IPS-20b (cell line): ENCODE measurements around the gene CBX8.
A peak's percentile ranks its signal among the peaks of the same experiment; 100 is the strongest.

Experiments
- H3K27ac ChIP-seq: one replicate; pipeline ENCODE4 v1.5.1; 2013; ENCODE audit warnings: low read length
- H3K27me3 ChIP-seq: 2 replicates; pipeline ENCODE4 v1.6.1; 2013; ENCODE audit warnings: mild to moderate bottlenecking, low read length, inconsistent platforms; ENCODE audit not compliant: insufficient read depth
- H3K36me3 ChIP-seq: 2 replicates; pipeline ENCODE4 v1.6.1; 2013; ENCODE audit warnings: low read depth, mild to moderate bottlenecking, inconsistent platforms, low read length, moderate library complexity; ENCODE audit not compliant: insufficient read depth
- H3K4me1 ChIP-seq: 2 replicates; pipeline ENCODE4 v1.6.1; 2013; ENCODE audit warnings: mild to moderate bottlenecking, control low read depth, inconsistent platforms, low read length, moderate library complexity; ENCODE audit not compliant: insufficient read depth
- H3K4me3 ChIP-seq: 2 replicates; pipeline ENCODE4 v1.5.1; 2013; ENCODE audit warnings: mild to moderate bottlenecking, low read length, inconsistent platforms
- H3K9ac ChIP-seq: 2 replicates; pipeline ENCODE4 v1.6.1; 2013; ENCODE audit warnings: low read depth, mild to moderate bottlenecking, inconsistent platforms, low read length, moderate library complexity
- H3K9me3 ChIP-seq: 2 replicates; pipeline ENCODE4 v1.6.1; 2013; ENCODE audit warnings: mild to moderate bottlenecking, low read depth, low read length, inconsistent platforms; ENCODE audit not compliant: insufficient read depth

The CBX8 gene

DNA sequence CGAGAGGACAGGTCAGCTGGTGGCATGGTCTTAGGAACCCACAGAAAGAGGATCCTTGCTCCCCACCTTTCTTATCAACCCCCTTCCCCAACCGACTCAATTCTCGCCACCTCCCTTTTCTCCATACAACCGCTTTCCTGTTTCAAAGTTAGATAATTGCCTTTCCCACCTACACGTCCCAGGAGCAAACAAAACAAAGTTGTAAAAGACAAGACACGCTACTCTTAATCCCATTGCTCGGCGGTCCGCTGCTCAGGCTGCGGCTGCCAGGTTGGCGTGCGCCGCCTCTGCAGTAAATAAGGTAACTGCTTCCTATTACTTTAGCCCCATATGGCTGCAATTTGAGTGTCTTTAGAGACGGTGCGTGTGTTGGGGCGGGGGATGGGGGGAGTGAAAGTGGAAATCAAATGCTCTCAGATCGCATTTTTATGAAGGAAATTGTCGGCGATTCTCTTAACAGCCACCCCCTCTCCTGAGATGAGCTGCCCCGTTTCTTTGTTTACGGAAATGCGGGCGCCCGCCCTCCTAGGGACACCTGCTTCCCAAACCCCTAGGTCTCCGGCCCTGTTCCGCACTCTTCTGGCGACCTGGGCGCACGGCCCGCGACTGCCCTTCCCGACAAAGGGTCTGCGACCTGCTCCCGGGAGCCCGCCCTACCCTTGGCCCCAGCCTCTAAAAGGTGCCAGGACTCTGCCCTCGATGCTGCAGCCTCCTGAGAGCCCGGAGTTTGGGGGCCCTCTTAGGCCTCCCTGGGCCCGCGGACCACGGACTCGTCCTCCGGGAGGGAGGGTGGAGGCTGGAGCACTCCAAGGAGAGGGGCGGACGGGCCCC lies 3.7 kb upstream of the CBX8 start:
- no peak overlapping the region for H3K9ac ChIP-seq
- H3K36me3 ChIP-seq = no peaks in the 10 kb centered on the region
- H3K27me3 ChIP-seq = peaks cover 93% of the 10 kb centered on the region
- peaks cover 13% of the 10 kb centered on the region; the same call in 1 of the 2 replicates for H3K9me3 ChIP-seq
- H3K4me3 ChIP-seq = peak overlapping the region; percentile 53; the same call in 1 of the 2 replicates
- H3K27ac ChIP-seq = no peak overlapping the region
- H3K4me1 ChIP-seq = peaks cover 12% of the 10 kb centered on the region

DNA sequence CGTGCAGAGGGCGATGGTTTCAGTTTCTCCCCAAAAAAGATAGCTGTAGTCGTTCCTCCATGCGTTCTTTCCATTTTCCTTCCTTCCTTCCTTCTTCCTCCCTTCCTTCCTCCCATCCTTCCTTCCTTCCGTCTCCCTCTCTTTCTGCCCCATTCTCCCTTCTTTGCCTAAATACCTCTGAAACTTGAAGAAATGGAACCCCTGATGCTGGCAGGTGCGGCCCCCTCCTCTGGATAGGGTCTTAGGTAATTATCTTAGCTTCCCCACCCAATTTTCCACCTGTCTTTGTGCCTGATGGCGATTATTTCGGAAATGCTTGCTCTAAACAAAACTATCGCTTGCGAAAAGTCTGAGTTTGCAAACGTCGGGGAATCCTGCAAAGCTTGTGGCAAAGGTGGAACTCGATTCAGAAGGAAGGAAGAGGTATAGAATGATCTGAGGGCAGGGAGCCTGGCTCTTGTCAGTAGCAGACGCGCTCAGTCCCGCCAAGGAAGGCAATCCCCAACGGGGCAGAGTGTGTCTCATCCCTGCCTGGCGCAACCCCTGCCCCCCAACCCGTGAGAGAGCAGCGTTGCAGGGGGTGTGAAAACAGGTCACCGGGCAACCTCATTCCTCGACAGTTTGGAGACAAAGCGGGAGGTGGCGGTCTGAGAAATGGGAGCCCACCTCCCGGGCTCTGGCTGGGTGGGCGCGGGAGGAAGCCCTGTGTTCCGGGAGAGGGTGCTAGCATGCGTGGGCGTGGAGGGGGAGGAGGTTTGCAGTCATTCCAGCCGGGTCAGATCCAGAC lies 2.9 kb upstream of the CBX8 start:
- H3K4me1 ChIP-seq = peaks cover 7% of the 10 kb centered on the region
- H3K36me3 ChIP-seq = no peaks in the 10 kb centered on the region
- no peak overlapping the region for H3K27ac ChIP-seq
- H3K4me3 ChIP-seq = no peak overlapping the region
- H3K9ac ChIP-seq = no peak overlapping the region
- peaks cover 93% of the 10 kb centered on the region for H3K27me3 ChIP-seq
- peaks cover 13% of the 10 kb centered on the region; the same call in 1 of the 2 replicates for H3K9me3 ChIP-seq

GRCh38 chr17:79799174-79799537 lies 2.3 kb upstream of the CBX8 start:
- H3K27me3 ChIP-seq = peaks cover 93% of the 10 kb centered on the region
- H3K4me3 ChIP-seq = no peak overlapping the region
- no peak overlapping the region for H3K27ac ChIP-seq
- no peak overlapping the region for H3K9ac ChIP-seq
- peaks cover 4% of the 10 kb centered on the region for H3K4me1 ChIP-seq
- H3K36me3 ChIP-seq = no peaks in the 10 kb centered on the region
- H3K9me3 ChIP-seq = peaks cover 13% of the 10 kb centered on the region; the same call in 1 of the 2 replicates

DNA sequence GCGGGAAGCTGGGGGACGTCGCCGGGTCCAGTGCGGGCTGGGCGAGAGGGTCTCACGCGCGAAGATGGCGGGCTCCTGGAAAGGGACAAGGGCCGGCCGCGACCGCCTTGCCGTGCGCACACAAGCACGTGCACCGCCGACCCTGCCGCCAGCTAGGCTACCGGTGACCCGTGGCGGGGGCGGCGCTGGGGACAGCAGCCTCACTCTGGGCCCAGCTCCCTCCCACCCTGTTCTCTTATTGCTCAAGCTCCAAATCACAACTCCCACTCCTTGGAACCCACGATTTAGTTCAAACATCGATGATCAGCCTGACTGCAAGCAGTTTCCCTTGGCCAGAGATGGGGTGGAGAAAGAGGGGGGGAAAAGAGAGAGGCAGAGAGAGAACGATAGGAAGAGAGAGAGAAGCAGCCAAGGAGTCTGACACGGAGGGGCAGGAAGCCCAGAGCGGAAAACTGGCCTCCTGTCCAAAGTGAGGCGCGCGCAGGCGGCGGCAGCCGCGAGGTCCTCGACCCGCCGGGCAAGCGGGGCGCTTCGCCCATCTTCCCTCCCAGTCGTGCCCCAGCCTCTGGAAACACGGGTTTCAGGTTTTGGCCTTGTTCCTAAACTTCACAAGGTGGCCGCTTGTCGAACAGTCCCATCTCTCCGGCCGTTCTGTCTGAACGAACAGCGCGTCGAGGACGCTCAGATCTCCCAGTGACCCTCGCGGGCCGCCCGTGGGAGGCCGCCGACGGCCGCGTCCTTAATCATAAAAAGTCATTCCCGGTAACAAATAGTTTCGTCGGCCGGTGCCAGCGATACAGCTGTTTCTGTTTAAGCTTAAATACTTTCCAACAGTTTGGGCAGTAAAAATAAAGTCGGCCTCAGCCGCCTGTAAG lies 1.7 kb upstream of the CBX8 start:
- Histone ChIP-seq H3K4me3 (no peak overlapping the region), H3K27ac (no peak overlapping the region), H3K9me3 (peaks cover 13% of the 10 kb centered on the region; the same call in 1 of the 2 replicates), H3K36me3 (no peaks in the 10 kb centered on the region), H3K27me3 (peaks cover 93% of the 10 kb centered on the region), H3K4me1 (peaks cover 7% of the 10 kb centered on the region), H3K9ac (no peak overlapping the region)

DNA sequence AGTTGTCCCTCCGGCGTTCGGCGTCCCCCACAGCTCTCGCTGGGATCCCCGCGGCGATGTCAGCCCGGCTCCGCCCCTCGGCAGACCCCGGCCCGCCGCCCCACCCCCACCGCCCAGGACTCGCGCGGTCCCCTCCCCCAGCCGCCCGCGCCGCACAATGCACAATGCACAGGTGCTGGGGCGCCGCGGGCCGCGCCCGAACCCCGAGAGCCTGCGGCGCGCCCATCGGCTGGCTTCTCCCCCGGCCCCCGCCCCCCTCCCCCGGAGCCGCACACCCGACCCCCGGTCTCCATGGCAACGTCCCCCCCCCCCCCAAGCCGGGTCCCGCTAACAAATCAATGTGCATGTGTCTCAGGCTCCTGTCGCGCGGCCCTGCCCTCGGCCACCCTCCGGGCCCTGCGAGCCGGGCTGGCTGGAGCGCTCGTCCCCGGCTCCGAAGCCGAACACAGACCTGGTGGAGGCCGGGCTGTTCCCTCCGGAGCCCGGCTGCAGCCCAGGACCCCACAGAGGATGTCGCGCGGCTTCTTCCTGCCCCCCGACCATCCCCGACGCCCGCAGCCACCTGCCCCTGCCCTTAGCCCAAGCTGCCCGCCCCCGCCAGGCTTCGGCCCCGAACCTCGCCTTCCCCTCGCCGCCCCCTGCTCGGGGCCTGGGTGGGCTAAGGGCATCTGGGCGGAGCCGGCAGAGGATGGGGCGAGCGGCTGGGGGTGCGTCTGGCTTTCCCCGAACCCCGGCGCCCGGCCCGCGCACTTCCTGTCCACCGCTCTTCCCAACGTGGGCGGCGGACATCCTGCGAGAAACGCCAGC lies 818 bp upstream of the CBX8 start:
- Histone ChIP-seq H3K4me3 (no peak overlapping the region), H3K27ac (no peak overlapping the region), H3K27me3 (peaks cover 93% of the 10 kb centered on the region)

DNA sequence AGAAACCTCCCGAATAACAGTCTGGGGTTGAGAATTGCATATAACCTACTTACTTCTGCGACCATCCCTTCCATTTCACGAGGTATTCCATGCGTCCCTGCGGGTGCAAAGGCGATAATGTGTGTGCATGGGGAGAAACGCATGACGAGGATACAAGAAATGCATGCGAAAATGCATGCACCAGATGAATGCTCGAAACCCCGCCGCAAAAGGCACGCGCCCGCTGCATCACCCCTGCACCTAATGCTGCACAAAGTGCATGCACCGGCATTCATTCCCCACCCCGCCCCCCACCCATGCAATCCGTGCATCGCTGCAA lies 474 bp downstream of the CBX8 start:
- no peak overlapping the region for H3K27ac ChIP-seq
- no peaks in the 10 kb centered on the region for H3K36me3 ChIP-seq
- H3K4me1 ChIP-seq = peaks cover 9% of the 10 kb centered on the region
- peaks cover 5% of the 10 kb centered on the region; the same call in 1 of the 2 replicates for H3K9me3 ChIP-seq
- peaks cover 93% of the 10 kb centered on the region for H3K27me3 ChIP-seq
- peak overlapping the region; percentile 73; the same call in 1 of the 2 replicates for H3K9ac ChIP-seq
- peak overlapping the region; percentile 72 for H3K4me3 ChIP-seq

More for the DNA sequence above, 818 bp upstream of the CBX8 start:
- no peak overlapping the region for H3K9ac ChIP-seq
- H3K36me3 ChIP-seq = no peaks in the 10 kb centered on the region
- peaks cover 9% of the 10 kb centered on the region for H3K4me1 ChIP-seq
- H3K9me3 ChIP-seq = peaks cover 13% of the 10 kb centered on the region; the same call in 1 of the 2 replicates

GRCh38 chr17:79795795-79796443 lies 958 bp downstream of the CBX8 start:
- Histone ChIP-seq H3K4me1 (peaks cover 9% of the 10 kb centered on the region), H3K9ac (no peak overlapping the region; the same call in 1 of the 2 replicates), H3K4me3 (peak overlapping the region; percentile 72), H3K27ac (no peak overlapping the region), H3K36me3 (no peaks in the 10 kb centered on the region), H3K9me3 (peaks cover 5% of the 10 kb centered on the region; the same call in 1 of the 2 replicates), H3K27me3 (peaks cover 93% of the 10 kb centered on the region)

GRCh38 chr17:79794659-79795511 lies 2.0 kb downstream of the CBX8 start:
- Histone ChIP-seq H3K36me3 (no peaks in the 10 kb centered on the region), H3K9me3 (peaks cover 5% of the 10 kb centered on the region; the same call in 1 of the 2 replicates), H3K9ac (no peak overlapping the region), H3K4me3 (peak overlapping the region; percentile 7; the same call in 1 of the 2 replicates), H3K27ac (no peak overlapping the region), H3K4me1 (peaks cover 9% of the 10 kb centered on the region), H3K27me3 (peaks cover 93% of the 10 kb centered on the region)

DNA sequence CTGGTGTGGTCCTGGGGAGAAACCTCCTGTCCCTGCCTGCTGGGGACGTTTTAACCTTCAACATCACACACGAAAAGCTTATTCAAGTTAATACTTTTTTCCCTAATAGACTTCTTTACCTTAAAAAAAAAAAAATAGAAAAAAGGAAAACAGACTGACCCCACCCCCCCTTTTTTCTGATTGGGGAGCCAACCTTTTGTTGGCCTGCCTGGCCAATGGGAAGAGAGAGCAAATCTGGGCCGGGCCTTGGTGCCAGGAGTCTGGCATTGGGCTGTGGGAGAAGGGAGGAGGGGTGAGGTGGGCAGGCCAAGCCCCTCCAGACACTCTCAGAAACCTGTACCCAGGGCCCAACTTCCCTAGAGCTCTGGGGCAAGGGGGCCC lies 3.0 kb downstream of the CBX8 start:
- peaks cover 93% of the 10 kb centered on the region for H3K27me3 ChIP-seq
- H3K4me3 ChIP-seq = peak overlapping the region; percentile 23; the same call in 1 of the 2 replicates
- H3K27ac ChIP-seq = no peak overlapping the region

More for the DNA sequence above, 3.0 kb downstream of the CBX8 start:
- Histone ChIP-seq H3K4me1 (peaks cover 12% of the 10 kb centered on the region), H3K36me3 (no peaks in the 10 kb centered on the region), H3K9ac (no peak overlapping the region), H3K9me3 (peaks cover 5% of the 10 kb centered on the region; the same call in 1 of the 2 replicates)
